GM12872 (cell line): ENCODE results near the gene RERE.

Source experiments
- TF ChIP-seq, protein P1 (sequence below): IDR thresholded peaks from 3 replicates; pipeline ENCODE4 v1.5.1; 2011; ENCODE audit warnings: low read depth, mild to moderate bottlenecking, low read length, moderate library complexity; ENCODE audit not compliant: insufficient read depth

The RERE gene

DNA sequence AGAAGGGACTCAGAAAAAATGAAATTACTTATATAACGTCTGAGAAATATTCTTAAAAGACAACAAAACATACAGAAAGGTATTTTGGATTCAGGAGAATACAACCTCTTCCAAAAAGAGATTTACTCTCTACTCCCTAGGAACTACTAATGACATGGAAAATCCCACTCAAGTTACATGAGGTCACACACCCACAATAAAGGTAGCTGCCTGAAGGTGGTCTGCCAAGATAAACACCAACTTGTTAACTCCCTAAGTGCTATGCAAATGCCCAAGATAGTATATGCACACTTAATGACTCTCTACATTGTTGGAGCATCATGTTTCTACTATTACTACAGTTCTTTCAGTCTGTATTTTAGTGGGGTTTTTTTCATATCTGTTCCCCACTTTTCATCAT lies 26.5 kb downstream of the RERE start:
- TF ChIP-seq, protein P1, sequence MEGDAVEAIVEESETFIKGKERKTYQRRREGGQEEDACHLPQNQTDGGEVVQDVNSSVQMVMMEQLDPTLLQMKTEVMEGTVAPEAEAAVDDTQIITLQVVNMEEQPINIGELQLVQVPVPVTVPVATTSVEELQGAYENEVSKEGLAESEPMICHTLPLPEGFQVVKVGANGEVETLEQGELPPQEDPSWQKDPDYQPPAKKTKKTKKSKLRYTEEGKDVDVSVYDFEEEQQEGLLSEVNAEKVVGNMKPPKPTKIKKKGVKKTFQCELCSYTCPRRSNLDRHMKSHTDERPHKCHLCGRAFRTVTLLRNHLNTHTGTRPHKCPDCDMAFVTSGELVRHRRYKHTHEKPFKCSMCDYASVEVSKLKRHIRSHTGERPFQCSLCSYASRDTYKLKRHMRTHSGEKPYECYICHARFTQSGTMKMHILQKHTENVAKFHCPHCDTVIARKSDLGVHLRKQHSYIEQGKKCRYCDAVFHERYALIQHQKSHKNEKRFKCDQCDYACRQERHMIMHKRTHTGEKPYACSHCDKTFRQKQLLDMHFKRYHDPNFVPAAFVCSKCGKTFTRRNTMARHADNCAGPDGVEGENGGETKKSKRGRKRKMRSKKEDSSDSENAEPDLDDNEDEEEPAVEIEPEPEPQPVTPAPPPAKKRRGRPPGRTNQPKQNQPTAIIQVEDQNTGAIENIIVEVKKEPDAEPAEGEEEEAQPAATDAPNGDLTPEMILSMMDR, result no peak

DNA sequence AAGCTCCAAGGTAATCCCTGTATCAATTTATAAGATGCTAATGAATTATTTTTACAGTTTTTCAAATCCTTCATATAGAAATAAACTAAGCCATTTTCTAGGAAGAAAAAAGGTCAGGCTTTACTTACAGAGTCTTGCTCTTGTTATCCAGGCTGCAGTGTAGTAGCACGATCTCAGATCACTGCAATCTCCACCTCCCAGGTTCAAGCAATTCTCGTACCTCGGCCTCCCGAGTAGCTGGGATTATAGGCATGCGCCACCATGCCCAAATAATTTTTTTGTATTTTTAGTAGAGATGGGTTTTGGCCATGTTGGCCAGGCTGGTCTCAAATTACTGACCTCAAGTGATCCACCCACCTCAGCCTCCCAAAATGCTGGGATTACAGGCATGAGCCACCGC lies 27.0 kb downstream of the RERE start:
- TF ChIP-seq, protein P1, result no peak

DNA sequence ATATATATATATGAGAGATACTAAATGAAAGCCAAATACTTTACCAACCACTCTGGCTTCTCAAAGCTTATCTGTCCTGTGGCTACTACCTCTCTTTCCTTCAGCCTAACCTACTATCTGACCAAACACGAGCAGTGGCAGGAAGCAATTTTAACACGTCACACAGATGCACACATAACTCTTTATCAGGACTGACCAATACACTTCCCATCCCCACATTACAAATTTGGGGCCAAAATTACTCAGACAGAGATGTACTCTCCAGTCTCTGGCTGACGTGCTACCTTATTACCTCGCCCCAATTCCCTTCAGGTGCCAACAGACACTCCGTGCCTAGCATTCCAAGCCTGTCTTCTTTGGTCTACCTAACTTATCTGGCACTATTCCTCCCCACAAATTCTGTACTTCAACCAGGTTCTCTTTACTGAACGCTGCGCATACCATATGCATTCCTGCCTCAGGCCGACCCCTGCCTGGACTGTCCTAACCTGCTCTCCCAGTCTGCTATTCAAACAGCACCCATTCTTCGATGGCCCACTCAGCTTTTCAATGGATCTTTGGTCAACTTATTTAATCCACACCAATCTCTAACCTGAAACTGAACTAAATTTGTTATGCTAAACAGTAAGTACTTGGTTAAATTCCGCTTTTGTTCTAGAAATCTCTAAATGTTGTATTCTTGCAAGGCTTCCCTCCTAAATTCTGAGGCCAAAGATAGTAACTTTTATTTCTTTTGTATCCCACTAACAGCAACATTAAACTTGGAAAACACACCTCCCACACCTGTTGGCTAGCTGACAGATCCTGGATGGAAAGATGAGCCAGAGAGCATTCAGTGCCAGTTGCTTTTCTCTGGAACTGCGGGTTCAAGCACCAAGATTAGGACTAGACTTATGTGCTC lies 27.9 kb downstream of the RERE start:
- TF ChIP-seq, protein P1, result no peak

DNA sequence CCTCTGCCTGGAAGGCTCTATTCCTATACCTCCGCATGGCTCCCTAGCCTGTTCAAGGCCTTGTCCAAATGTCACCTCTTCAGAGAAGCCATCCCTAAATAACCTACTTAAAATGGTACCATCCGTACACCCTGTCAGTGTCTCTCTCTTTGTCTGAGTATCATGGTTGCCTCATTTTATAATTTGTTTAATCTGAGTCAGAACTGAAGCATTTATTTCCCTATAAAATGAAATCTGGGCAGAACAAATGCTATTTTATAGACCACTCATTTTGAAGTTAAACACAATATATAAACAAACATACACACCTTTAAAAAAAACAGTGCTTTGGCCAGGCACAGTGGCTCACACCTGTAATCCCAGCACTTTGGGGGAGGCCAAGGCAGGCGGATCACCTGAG lies 30.2 kb downstream of the RERE start:
- TF ChIP-seq, protein P1, result no peak

DNA sequence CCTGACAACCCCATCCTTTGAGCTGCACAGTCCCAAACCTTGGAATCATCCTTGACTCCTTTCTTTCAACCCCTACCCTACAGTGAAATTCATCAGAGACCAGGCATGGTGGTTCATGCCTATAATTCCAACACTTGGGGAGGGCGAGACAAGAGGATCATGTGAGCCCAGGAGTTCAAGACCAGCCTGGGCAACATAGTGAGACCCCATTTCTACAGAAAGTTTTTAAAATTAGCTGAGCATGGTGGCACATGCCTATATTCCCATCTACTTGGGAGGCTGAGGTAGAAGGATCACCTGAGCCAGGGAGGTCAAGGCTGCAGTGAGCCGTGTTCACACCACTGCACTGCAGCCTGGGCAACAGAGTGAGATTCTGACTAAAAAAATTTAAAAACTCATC lies 34.5 kb downstream of the RERE start:
- TF ChIP-seq, protein P1, result no peak

DNA sequence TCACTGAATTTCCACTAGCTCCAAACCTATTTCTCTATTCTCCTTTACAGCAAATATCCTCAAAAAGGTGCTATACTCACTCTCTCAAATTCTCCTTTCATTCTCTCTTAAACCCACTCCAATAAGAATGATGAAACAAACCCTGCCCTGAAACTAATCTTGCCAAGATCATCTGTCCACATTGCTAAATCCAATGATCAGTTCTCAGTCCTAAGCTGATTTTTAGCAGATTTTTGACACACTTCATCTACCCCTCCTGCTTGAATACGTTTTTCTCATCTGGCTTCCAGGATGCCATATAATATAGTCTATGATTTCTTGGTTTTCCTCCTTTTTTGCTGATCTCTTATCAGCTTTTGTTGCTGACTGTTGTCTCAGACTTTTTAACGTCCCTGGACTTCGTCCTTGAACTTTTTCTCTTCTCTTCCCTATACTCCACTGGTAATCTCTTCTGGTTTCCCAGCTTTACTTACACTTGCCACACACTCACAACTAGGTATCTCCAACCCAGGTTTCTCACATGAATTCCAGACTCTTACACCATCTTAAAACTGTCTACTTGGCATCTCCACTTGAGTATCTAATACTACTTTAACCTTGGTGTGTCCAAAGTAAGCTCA lies 35.3 kb downstream of the RERE start:
- TF ChIP-seq, protein P1, result no peak

DNA sequence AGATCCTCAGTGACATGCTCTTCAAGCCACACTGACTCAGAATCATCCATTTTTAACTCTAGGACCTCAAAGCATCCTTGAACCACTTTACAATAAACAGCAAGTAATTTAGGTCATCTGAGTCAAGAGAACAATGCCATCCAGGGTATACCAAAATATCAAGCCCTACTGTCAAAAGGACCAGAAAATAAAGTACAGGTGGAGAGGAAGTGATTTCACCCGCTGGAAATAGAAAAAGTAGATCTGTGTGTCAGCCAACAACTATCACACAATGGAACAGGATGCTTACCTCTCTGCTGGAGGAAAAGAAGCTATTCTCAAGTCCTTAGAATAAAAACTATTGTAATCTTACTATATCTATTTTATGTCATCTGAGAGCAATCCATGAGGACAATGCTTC lies 37.0 kb downstream of the RERE start:
- TF ChIP-seq, protein P1, result no peak
